ENCODE measurements around the gene RAPGEF1.
A peak's percentile ranks its signal among the peaks of the same experiment; 100 is the strongest.

Gene RAPGEF1

GRCh38 chr9:131603199-131603598, 136.7 kb downstream of the RAPGEF1 start:
- DNase-seq = no peak

- no peak for DNase-seq
These were observed 138.1 kb downstream of the RAPGEF1 start for GRCh38 chr9:131601683-131602181.

GRCh38 chr9:131598121-131598520, 141.8 kb downstream of the RAPGEF1 start:
- DNase-seq = no peak

- no peak for DNase-seq
These were observed 142.6 kb downstream of the RAPGEF1 start for GRCh38 chr9:131597246-131597645.

GRCh38 chr9:131596430-131596743, 143.5 kb downstream of the RAPGEF1 start:
- DNase-seq = no peak

GRCh38 chr9:131595696-131596429, 144.0 kb downstream of the RAPGEF1 start:
- no peak for DNase-seq

- DNase-seq = no peak
These were observed 144.8 kb downstream of the RAPGEF1 start for GRCh38 chr9:131594906-131595665.

- no peak for DNase-seq
These were observed 145.8 kb downstream of the RAPGEF1 start for GRCh38 chr9:131593936-131594665.

GRCh38 chr9:131593091-131593820, 146.6 kb downstream of the RAPGEF1 start:
- DNase-seq = no peak

- no peak for DNase-seq
These were observed 148.0 kb downstream of the RAPGEF1 start for GRCh38 chr9:131591845-131592208.

- peak; percentile 49 to 78 (median 68) for DNase-seq
These were observed 148.7 kb downstream of the RAPGEF1 start for GRCh38 chr9:131590907-131591844.

GRCh38 chr9:131590449-131590848, 149.4 kb downstream of the RAPGEF1 start:
- DNase-seq = peak in 2 of 5 experiments; percentile 19 to 81

- DNase-seq = no peak
These were observed 149.9 kb downstream of the RAPGEF1 start for GRCh38 chr9:131589993-131590392.

GRCh38 chr9:131589124-131589711, 150.7 kb downstream of the RAPGEF1 start:
- no peak for DNase-seq

GRCh38 chr9:131588396-131588795, 151.5 kb downstream of the RAPGEF1 start:
- no peak for DNase-seq

- no peak for DNase-seq
These were observed 152.0 kb downstream of the RAPGEF1 start for GRCh38 chr9:131587906-131588305.

GRCh38 chr9:131587331-131587730, 152.5 kb downstream of the RAPGEF1 start:
- DNase-seq = no peak

- DNase-seq = peak in 2 of 5 experiments; percentile 56 to 91
These were observed 154.5 kb downstream of the RAPGEF1 start for GRCh38 chr9:131585375-131585774.

- peak in 1 of 5 experiments; percentile 21 for DNase-seq
These were observed 155.0 kb downstream of the RAPGEF1 start for GRCh38 chr9:131584858-131585257.

- DNase-seq = no peak
These were observed 155.9 kb downstream of the RAPGEF1 start for GRCh38 chr9:131583836-131584555.

- DNase-seq = no peak
These were observed 156.6 kb downstream of the RAPGEF1 start for GRCh38 chr9:131583337-131583645.

All from T-helper 2 cell (primary cell).